Mesenchymal stem cell (in vitro differentiated cells and primary cell): ENCODE data around the gene UPB1.
"Not testable (repeated sequence)": the region's sequence is repeated elsewhere in the genome, so short reads cannot be mapped to it uniquely, and the experiment has no call there.

Experiments
- DNase-seq: peaks from one replicate; pipeline ENCODE4 v3.0.0-alpha.2; 2013
- H2AFZ ChIP-seq: one replicate; pipeline ENCODE4 v1.6.1; 2013; ENCODE audit warnings: low read depth, mild to moderate bottlenecking, control low read depth, inconsistent platforms, low read length, moderate library complexity
- H2AK5ac ChIP-seq: 2 replicates; pipeline ENCODE4 v1.6.1; 2013; ENCODE audit warnings: low read length, moderate library complexity, mild to moderate bottlenecking, inconsistent platforms; ENCODE audit not compliant: severe bottlenecking
- H2BK120ac ChIP-seq: one replicate; pipeline ENCODE4 v1.6.1; 2013; ENCODE audit warnings: low read depth, mild to moderate bottlenecking, inconsistent platforms, low read length, moderate library complexity
- H2BK12ac ChIP-seq, 2 experiments: one replicate each; pipeline ENCODE4 v1.6.1; 2013; ENCODE audit warnings: inconsistent platforms in 2 of 2, low read length in 2 of 2, mild to moderate bottlenecking in 2 of 2, moderate library complexity in 2 of 2, control low read depth in 1 of 2
- H2BK15ac ChIP-seq: one replicate; pipeline ENCODE4 v1.6.1; 2013; ENCODE audit warnings: mild to moderate bottlenecking, low read depth, inconsistent platforms; ENCODE audit not compliant: poor library complexity, severe bottlenecking
- H2BK5ac ChIP-seq: 2 replicates; pipeline ENCODE4 v1.6.1; 2013; ENCODE audit warnings: low read depth, mild to moderate bottlenecking, low read length, control low read depth, inconsistent platforms; ENCODE audit not compliant: poor library complexity, severe bottlenecking
- H3K14ac ChIP-seq, 2 experiments: one replicate each; pipeline ENCODE4 v1.6.1; 2013; ENCODE audit warnings: inconsistent platforms in 2 of 2, low read length in 2 of 2, control low read depth in 1 of 2, mild to moderate bottlenecking in 1 of 2, moderate library complexity in 1 of 2
- H3K18ac ChIP-seq, 2 experiments: one replicate each; pipeline ENCODE4 v1.6.1; 2013; ENCODE audit warnings: inconsistent platforms in 2 of 2, low read length in 2 of 2, control low read depth in 1 of 2, low read depth in 1 of 2, mild to moderate bottlenecking in 1 of 2
- H3K23ac ChIP-seq, 2 experiments: one replicate each; pipeline ENCODE4 v1.6.1; 2013; ENCODE audit warnings: inconsistent platforms in 2 of 2, low read length in 2 of 2, mild to moderate bottlenecking in 2 of 2, moderate library complexity in 2 of 2, control low read depth in 1 of 2
- H3K27ac ChIP-seq: 2 replicates; pipeline ENCODE4 v1.5.1; 2013; ENCODE audit warnings: mild to moderate bottlenecking, moderate library complexity, low read length, control low read depth, inconsistent platforms; ENCODE audit not compliant: poor library complexity, severe bottlenecking
- H3K27me3 ChIP-seq, 2 experiments: 2 replicates each; pipeline versions ENCODE4 v1.6.1 to v1.7.0; 2013; ENCODE audit warnings: low read length in 2 of 2, mild to moderate bottlenecking in 2 of 2, moderate library complexity in 2 of 2, control low read depth in 1 of 2, inconsistent platforms in 1 of 2; ENCODE audit not compliant: control insufficient read depth in 1 of 2, insufficient read depth in 1 of 2
- H3K36me3 ChIP-seq, 2 experiments: 2 replicates each; pipeline versions ENCODE4 v1.6.1 to v1.7.0; 2013; ENCODE audit warnings: low read length in 2 of 2, control low read depth in 1 of 2, inconsistent platforms in 1 of 2, low read depth in 1 of 2, mild to moderate bottlenecking in 1 of 2; ENCODE audit not compliant: insufficient read depth in 2 of 2, control insufficient read depth in 1 of 2
- H3K4ac ChIP-seq, 2 experiments: one replicate each; pipeline ENCODE4 v1.6.1; 2013; ENCODE audit warnings: inconsistent platforms in 2 of 2, low read length in 2 of 2, mild to moderate bottlenecking in 2 of 2, moderate library complexity in 2 of 2, control low read depth in 1 of 2, low read depth in 1 of 2
- H3K4me1 ChIP-seq: 2 replicates; pipeline ENCODE4 v1.6.1; 2013; ENCODE audit warnings: low read depth, low read length, control low read depth; ENCODE audit not compliant: control insufficient read depth, insufficient read depth
- H3K4me2 ChIP-seq: 2 replicates; pipeline ENCODE4 v1.6.1; 2013; ENCODE audit warnings: low read length, mild to moderate bottlenecking, inconsistent platforms; ENCODE audit not compliant: poor library complexity, severe bottlenecking
- H3K4me3 ChIP-seq, 2 experiments: 2 replicates each; pipeline versions ENCODE4 v1.5.1 to v1.7.0; 2013; ENCODE audit warnings: low read length in 2 of 2, mild to moderate bottlenecking in 2 of 2, control low read depth in 1 of 2, low read depth in 1 of 2; ENCODE audit not compliant: insufficient read depth in 1 of 2
- H3K79me1 ChIP-seq: replicated peaks from 2 replicates; pipeline ENCODE4 v1.6.1; 2013; ENCODE audit warnings: mild to moderate bottlenecking, control low read depth, low read length, inconsistent platforms; ENCODE audit not compliant: poor library complexity, severe bottlenecking
- H3K9ac ChIP-seq: 2 replicates; pipeline ENCODE4 v1.7.0; 2013; ENCODE audit warnings: mild to moderate bottlenecking, low read length, moderate library complexity
- H3K9me3 ChIP-seq: 2 replicates; pipeline ENCODE4 v1.7.0; 2013; ENCODE audit warnings: mild to moderate bottlenecking, low read length; ENCODE audit not compliant: control insufficient read depth
- H4K8ac ChIP-seq: one replicate; pipeline ENCODE4 v1.6.1; 2013; ENCODE audit warnings: inconsistent platforms, mild to moderate bottlenecking, low read length, moderate library complexity
- H4K91ac ChIP-seq: one replicate; pipeline ENCODE4 v1.6.1; 2013; ENCODE audit warnings: mild to moderate bottlenecking, low read length, inconsistent platforms
- WGBS: methylation state at CpG from one replicate; pipeline ENCODE4 v1.1.7; 2013; ENCODE audit warnings: mixed read lengths; 5-methylcytosine and 5-hydroxymethylcytosine counted together

UPB1 gene

GRCh38 chr22:24552503-24553286 is 57.6 kb downstream of the UPB1 start:
- not testable (repeated sequence) for H3K4me2 ChIP-seq, H2BK12ac ChIP-seq, H2BK120ac ChIP-seq, H2BK15ac ChIP-seq, H3K14ac ChIP-seq, H3K27ac ChIP-seq, H4K8ac ChIP-seq, H2AK5ac ChIP-seq, H2AFZ ChIP-seq, H3K9me3 ChIP-seq, H3K27me3 ChIP-seq, DNase-seq, H2BK5ac ChIP-seq, H3K18ac ChIP-seq, H3K4ac ChIP-seq, H4K91ac ChIP-seq, H3K23ac ChIP-seq
- Histone ChIP-seq H3K4me1 (peaks cover 26% of the 10 kb centered on the region), H3K4me3 (peak overlapping the region in 1 of 2 experiments; percentile 87), H3K36me3 (peaks cover 35 to 43% of the 10 kb centered on the region in 2 experiments), H3K9ac (peak overlapping the region; percentile 96), H3K79me1 (peaks cover 36% of the 10 kb centered on the region)
- 95% methylated on average over 9 of the region's 10 CpGs for WGBS

DNA sequence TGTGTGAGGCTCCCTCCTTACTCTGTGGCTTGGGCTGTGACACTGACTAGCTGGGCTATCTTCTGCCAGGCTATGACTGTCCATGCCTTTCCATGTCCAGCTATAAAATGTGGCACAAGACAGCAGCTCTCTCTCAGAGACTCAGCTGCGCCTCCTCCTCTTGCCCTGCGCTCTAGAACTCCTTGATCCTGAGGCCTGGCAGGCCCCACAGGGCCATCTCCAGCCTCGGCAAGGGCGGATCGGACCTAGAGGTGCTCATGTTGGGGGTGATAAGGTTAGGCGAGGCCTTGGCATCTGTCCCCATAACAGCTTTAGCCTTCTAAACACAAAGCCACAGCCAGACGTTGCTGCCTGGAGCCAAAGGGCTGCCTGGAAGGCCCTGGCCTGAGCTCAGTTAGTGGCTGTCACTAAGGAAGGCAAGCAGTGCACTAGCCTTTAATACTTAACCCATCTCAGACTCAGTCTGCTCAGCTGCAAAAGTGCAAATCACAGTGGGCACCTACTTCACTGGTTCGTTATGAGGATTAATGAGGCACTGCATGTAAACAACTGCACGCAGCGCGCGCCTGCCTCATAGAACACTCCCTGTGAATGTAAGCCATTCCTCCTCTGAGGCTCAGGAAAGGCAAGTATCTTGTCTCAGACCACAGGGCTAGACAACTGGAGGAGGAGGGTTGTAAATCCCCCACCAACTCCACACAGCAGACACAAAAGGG is 58.6 kb downstream of the UPB1 start:
- no peaks in the 10 kb centered on the region for H3K27me3 ChIP-seq
- no peaks in the 10 kb centered on the region for H3K9me3 ChIP-seq
- H3K4ac ChIP-seq: peak overlapping the region in 1 of 2 experiments; percentile 7
- H2BK15ac ChIP-seq: no peak overlapping the region
- no peak overlapping the region for H2BK120ac ChIP-seq
- H3K18ac ChIP-seq: peak overlapping the region; percentile 62 to 80
- peak overlapping the region in 1 of 2 experiments; percentile 36 for H3K14ac ChIP-seq
- peak overlapping the region; percentile 20 for H4K91ac ChIP-seq
- peak overlapping the region; percentile 84 to 87 for H3K4me3 ChIP-seq
- H3K4me1 ChIP-seq: peaks cover 26% of the 10 kb centered on the region
- H2AFZ ChIP-seq: no peak overlapping the region
- peak; percentile 63 for DNase-seq
- H2AK5ac ChIP-seq: no peak overlapping the region
- H3K27ac ChIP-seq: peak overlapping the region; percentile 64
- peak overlapping the region; percentile 96 for H3K9ac ChIP-seq
- H3K79me1 ChIP-seq: peaks cover 25% of the 10 kb centered on the region
- H4K8ac ChIP-seq: no peak overlapping the region
- peak overlapping the region; percentile 67 for H3K4me2 ChIP-seq
- H3K36me3 ChIP-seq: peaks cover 29 to 43% of the 10 kb centered on the region in 2 experiments
- 66% methylated on average over 10 of the region's 12 CpGs for WGBS
- peak overlapping the region in 1 of 2 experiments; percentile 49 for H2BK12ac ChIP-seq
- no peak overlapping the region for H2BK5ac ChIP-seq
- H3K23ac ChIP-seq: peak overlapping the region in 1 of 2 experiments; percentile 83

- H3K18ac ChIP-seq: peak within 1 kb of the TSS; percentile 81 to 98
- H3K36me3 ChIP-seq: peaks cover 27 to 44% of the 10 kb centered on the region in 2 experiments
- H4K8ac ChIP-seq: peak within 1 kb of the TSS; percentile 99
- peak within 1 kb of the TSS in 1 of 2 experiments; percentile 97 for H3K14ac ChIP-seq
- H3K79me1 ChIP-seq: peaks cover 19% of the 10 kb centered on the region
- peak within 1 kb of the TSS; percentile 80 for H2BK120ac ChIP-seq
- H2AFZ ChIP-seq: peak within 1 kb of the TSS; percentile 79
- H3K9me3 ChIP-seq: no peaks in the 10 kb centered on the region
- peak within 1 kb of the TSS; percentile 84 for H4K91ac ChIP-seq
- H3K4me1 ChIP-seq: peaks cover 27% of the 10 kb centered on the region
- peak within 1 kb of the TSS; percentile 100 for H3K9ac ChIP-seq
- H3K4me2 ChIP-seq: peak within 1 kb of the TSS; percentile 95
- no peaks in the 10 kb centered on the region for H3K27me3 ChIP-seq
- peak within 1 kb of the TSS; percentile 86 for H3K27ac ChIP-seq
- H3K4ac ChIP-seq: peak within 1 kb of the TSS; percentile 54 to 96
- H2BK15ac ChIP-seq: peak within 1 kb of the TSS; percentile 97
- peak within 1 kb of the TSS; percentile 49 for H2BK5ac ChIP-seq
- H2BK12ac ChIP-seq: peak within 1 kb of the TSS; percentile 65 to 74
- no peak within 1 kb of the TSS for H2AK5ac ChIP-seq
- peak within 1 kb of the TSS; percentile 84 to 98 for H3K4me3 ChIP-seq
- H3K23ac ChIP-seq: peak within 1 kb of the TSS in 1 of 2 experiments; percentile 89
- peak; percentile 72 for DNase-seq
- under 1% methylated on average over 60 of the region's 64 CpGs for WGBS
Measured at GRCh38 chr22:24554313-24555164, 59.4 kb downstream of the UPB1 start, which contains the start of gene GUCD1. TSS of gene GUCD1 (minus strand) at chr22:24555138. CDS start at chr22:24554991, 147 bp downstream.
